DMS153 (cell line): ENCODE results near the gene NR2E1.

Source experiments
- DNase-seq: peaks from one replicate; lab custom pipeline; 2025; lab: John Stamatoyannopoulos, UW

Gene NR2E1

GRCh38 chr6:108156180-108156937 is 9.5 kb upstream of the NR2E1 start:
- peak; percentile 27 for DNase-seq

GRCh38 chr6:108156938-108157233 is 8.9 kb upstream of the NR2E1 start:
- DNase-seq: no peak

- no peak for DNase-seq
These were observed 8.4 kb upstream of the NR2E1 start for GRCh38 chr6:108157234-108157980.

- no peak for DNase-seq
These were observed 7.8 kb upstream of the NR2E1 start for GRCh38 chr6:108157981-108158525.

GRCh38 chr6:108159981-108160380 is 5.8 kb upstream of the NR2E1 start:
- DNase-seq: no peak

GRCh38 chr6:108161724-108162282 is 4.0 kb upstream of the NR2E1 start:
- DNase-seq: no peak

- no peak for DNase-seq
These were observed 2.6 kb upstream of the NR2E1 start for GRCh38 chr6:108163267-108163643.

GRCh38 chr6:108163644-108164542 is 1.9 kb upstream of the NR2E1 start:
- DNase-seq: no peak

GRCh38 chr6:108164543-108164814 is 1.3 kb upstream of the NR2E1 start:
- DNase-seq: no peak

GRCh38 chr6:108164815-108165706 is 761 bp upstream of the NR2E1 start:
- no peak for DNase-seq

- DNase-seq: no peak
These were observed 1.0 kb downstream of the NR2E1 start for GRCh38 chr6:108166664-108167448.

- no peak for DNase-seq
These were observed 1.7 kb downstream of the NR2E1 start for GRCh38 chr6:108167449-108168089.

- no peak for DNase-seq
These were observed 2.3 kb downstream of the NR2E1 start for GRCh38 chr6:108168090-108168463.

- DNase-seq: no peak
These were observed 3.0 kb downstream of the NR2E1 start for GRCh38 chr6:108168501-108169463.

GRCh38 chr6:108169464-108170331 is 3.9 kb downstream of the NR2E1 start:
- no peak for DNase-seq

GRCh38 chr6:108170332-108171290 is 4.8 kb downstream of the NR2E1 start:
- DNase-seq: no peak
